ENCODE measurements around the gene GMDS.

Gene GMDS

GRCh38 chr6:1800845-1801244 is 444.6 kb downstream of the GMDS start:
- no peak for TF ChIP-seq CSRNP3 (CRISPR knock-in tag; IDR thresholded peaks at IDR 0.05)
- no peak for TF ChIP-seq SNAI2 (CRISPR knock-in tag; IDR thresholded peaks at IDR 0.05)
- no peak for TF ChIP-seq CSDC2 (CRISPR knock-in tag; IDR thresholded peaks at IDR 0.05)
- no peak for TF ChIP-seq ZNF8 (CRISPR knock-in tag; IDR thresholded peaks at IDR 0.05)
- TF ChIP-seq ZC3H10 (CRISPR knock-in tag; IDR thresholded peaks at IDR 0.05) = no peak
- TF ChIP-seq ESRRG (CRISPR knock-in tag; IDR thresholded peaks at IDR 0.05) = no peak
- TF ChIP-seq GLIS3 (CRISPR knock-in tag; IDR thresholded peaks at IDR 0.05) = no peak
- ATAC-seq = no peak

DNA sequence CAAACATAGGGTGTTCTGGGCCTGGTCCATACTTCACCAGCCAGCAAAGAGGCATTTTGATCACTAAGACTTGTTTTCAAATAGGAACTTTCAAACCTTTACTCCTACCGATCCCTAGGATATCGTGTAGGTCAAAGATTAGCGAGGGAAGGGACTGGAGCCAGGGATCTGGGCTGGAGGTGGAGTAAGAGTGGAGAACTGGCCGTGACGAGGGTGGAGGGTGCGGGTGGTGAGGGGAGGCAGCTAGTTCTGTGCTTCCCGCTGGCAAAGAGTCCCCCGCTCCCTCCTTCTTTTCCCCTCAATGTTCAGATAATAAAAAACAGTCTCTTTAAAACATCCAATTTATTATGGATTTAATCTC is 446.5 kb downstream of the GMDS start:
- ATAC-seq = no peak
- TF ChIP-seq, protein P1, sequence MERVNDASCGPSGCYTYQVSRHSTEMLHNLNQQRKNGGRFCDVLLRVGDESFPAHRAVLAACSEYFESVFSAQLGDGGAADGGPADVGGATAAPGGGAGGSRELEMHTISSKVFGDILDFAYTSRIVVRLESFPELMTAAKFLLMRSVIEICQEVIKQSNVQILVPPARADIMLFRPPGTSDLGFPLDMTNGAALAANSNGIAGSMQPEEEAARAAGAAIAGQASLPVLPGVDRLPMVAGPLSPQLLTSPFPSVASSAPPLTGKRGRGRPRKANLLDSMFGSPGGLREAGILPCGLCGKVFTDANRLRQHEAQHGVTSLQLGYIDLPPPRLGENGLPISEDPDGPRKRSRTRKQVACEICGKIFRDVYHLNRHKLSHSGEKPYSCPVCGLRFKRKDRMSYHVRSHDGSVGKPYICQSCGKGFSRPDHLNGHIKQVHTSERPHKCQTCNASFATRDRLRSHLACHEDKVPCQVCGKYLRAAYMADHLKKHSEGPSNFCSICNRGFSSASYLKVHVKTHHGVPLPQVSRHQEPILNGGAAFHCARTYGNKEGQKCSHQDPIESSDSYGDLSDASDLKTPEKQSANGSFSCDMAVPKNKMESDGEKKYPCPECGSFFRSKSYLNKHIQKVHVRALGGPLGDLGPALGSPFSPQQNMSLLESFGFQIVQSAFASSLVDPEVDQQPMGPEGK (CRISPR knock-in tag; IDR thresholded peaks at IDR 0.05; ENCODE audit: borderline replicate concordance) = no peak
- TF ChIP-seq RARB (CRISPR knock-in tag; IDR thresholded peaks at IDR 0.05) = no peak
- no peak for TF ChIP-seq ZNF565 (CRISPR knock-in tag; conservative IDR thresholded peaks at IDR 0.05; ENCODE audit: low read depth)
- no peak for TF ChIP-seq CSRNP3 (CRISPR knock-in tag; IDR thresholded peaks at IDR 0.05)
- TF ChIP-seq, protein P2, sequence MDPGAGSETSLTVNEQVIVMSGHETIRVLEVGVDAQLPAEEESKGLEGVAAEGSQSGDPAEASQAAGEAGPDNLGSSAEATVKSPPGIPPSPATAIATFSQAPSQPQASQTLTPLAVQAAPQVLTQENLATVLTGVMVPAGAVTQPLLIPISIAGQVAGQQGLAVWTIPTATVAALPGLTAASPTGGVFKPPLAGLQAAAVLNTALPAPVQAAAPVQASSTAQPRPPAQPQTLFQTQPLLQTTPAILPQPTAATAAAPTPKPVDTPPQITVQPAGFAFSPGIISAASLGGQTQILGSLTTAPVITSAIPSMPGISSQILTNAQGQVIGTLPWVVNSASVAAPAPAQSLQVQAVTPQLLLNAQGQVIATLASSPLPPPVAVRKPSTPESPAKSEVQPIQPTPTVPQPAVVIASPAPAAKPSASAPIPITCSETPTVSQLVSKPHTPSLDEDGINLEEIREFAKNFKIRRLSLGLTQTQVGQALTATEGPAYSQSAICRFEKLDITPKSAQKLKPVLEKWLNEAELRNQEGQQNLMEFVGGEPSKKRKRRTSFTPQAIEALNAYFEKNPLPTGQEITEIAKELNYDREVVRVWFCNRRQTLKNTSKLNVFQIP (CRISPR knock-in tag; IDR thresholded peaks at IDR 0.05; ENCODE audit: borderline replicate concordance, low read depth) = no peak
- no peak for TF ChIP-seq TCF4 (CRISPR knock-in tag; IDR thresholded peaks at IDR 0.05; ENCODE audit: borderline replicate concordance)
- TF ChIP-seq CSDC2 (CRISPR knock-in tag; IDR thresholded peaks at IDR 0.05) = no peak
- no peak for TF ChIP-seq ZNF70 (CRISPR knock-in tag; IDR thresholded peaks at IDR 0.05)

GRCh38 chr6:1798303-1798964 is 447.0 kb downstream of the GMDS start:
- TF ChIP-seq GLIS3 (CRISPR knock-in tag; IDR thresholded peaks at IDR 0.05) (no peak), OSR1 (CRISPR knock-in tag; IDR thresholded peaks at IDR 0.05) (no peak), TSHZ2 (CRISPR knock-in tag; IDR thresholded peaks at IDR 0.05) (no peak), RARB (CRISPR knock-in tag; IDR thresholded peaks at IDR 0.05) (no peak), ARNTL (CRISPR knock-in tag; IDR thresholded peaks at IDR 0.05; ENCODE audit: borderline replicate concordance, low read depth) (no peak), ZFP30 (CRISPR knock-in tag; IDR thresholded peaks at IDR 0.05) (no peak), SNAI2 (CRISPR knock-in tag; IDR thresholded peaks at IDR 0.05) (no peak), ISL1 (CRISPR knock-in tag; IDR thresholded peaks at IDR 0.05) (no peak), ZC3H10 (CRISPR knock-in tag; IDR thresholded peaks at IDR 0.05) (no peak), ZFP3 (CRISPR knock-in tag; IDR thresholded peaks at IDR 0.05) (no peak), ESRRG (CRISPR knock-in tag; IDR thresholded peaks at IDR 0.05) (no peak), CSRNP3 (CRISPR knock-in tag; IDR thresholded peaks at IDR 0.05) (no peak), CREB5 (CRISPR knock-in tag; IDR thresholded peaks at IDR 0.05; ENCODE audit: low read depth) (no peak), BACH2 (CRISPR knock-in tag; IDR thresholded peaks at IDR 0.05; ENCODE audit: borderline replicate concordance) (no peak)
- TF ChIP-seq, protein P2 (CRISPR knock-in tag; IDR thresholded peaks at IDR 0.05; ENCODE audit: borderline replicate concordance, low read depth) = no peak
- TF ChIP-seq, protein P1 (CRISPR knock-in tag; IDR thresholded peaks at IDR 0.05; ENCODE audit: borderline replicate concordance) = no peak
- no peak for ATAC-seq

All from SK-N-SH treated with all-trans-retinoic acid at 6 μM for 48 hours (cell line).